ENCODE results near the gene NCKAP5. TPM values are rescaled to one million over a fixed set of nuclear protein-coding genes. Genes with fewer than 3 reads are reported as not detected.

The NCKAP5 gene
- total RNA-seq, 1 donor from 2014 or later = 0.20 TPM

- Mint-ChIP-seq H3K9me3 (ENCODE audit: unreplicated experiment) (no peaks in the 10 kb centered on the region), H3K4me3 (ENCODE audit: unreplicated experiment) (no peak overlapping the region), H3K27ac (ENCODE audit: unreplicated experiment) (no peak overlapping the region), H3K27me3 (ENCODE audit: unreplicated experiment) (peaks cover 1% of the 10 kb centered on the region), H3K4me1 (ENCODE audit: low read depth, unreplicated experiment) (peaks cover 3% of the 10 kb centered on the region), H3K36me3 (ENCODE audit: unreplicated experiment) (no peaks in the 10 kb centered on the region)
- DNase-seq = no peak
- TF ChIP-seq CTCF (IDR thresholded peaks at IDR 0.05; ENCODE audit: partially characterized antibody, unreplicated experiment) = no peak
These were observed 145.3 kb downstream of the NCKAP5 start for GRCh38 chr2:133422931-133423351.

- peaks cover 11% of the 10 kb centered on the region for H3K4me1 Mint-ChIP-seq (ENCODE audit: low read depth, unreplicated experiment)
- H3K4me3 Mint-ChIP-seq (ENCODE audit: unreplicated experiment) = no peak overlapping the region
- DNase-seq = no peak
- no peak for TF ChIP-seq CTCF (IDR thresholded peaks at IDR 0.05; ENCODE audit: partially characterized antibody, unreplicated experiment)
- H3K9me3 Mint-ChIP-seq (ENCODE audit: unreplicated experiment) = no peaks in the 10 kb centered on the region
- H3K27me3 Mint-ChIP-seq (ENCODE audit: unreplicated experiment) = peaks cover 1% of the 10 kb centered on the region
- no peak overlapping the region for H3K27ac Mint-ChIP-seq (ENCODE audit: unreplicated experiment)
- H3K36me3 Mint-ChIP-seq (ENCODE audit: unreplicated experiment) = no peaks in the 10 kb centered on the region
These were observed 146.5 kb downstream of the NCKAP5 start for GRCh38 chr2:133421516-133422324.

DNA sequence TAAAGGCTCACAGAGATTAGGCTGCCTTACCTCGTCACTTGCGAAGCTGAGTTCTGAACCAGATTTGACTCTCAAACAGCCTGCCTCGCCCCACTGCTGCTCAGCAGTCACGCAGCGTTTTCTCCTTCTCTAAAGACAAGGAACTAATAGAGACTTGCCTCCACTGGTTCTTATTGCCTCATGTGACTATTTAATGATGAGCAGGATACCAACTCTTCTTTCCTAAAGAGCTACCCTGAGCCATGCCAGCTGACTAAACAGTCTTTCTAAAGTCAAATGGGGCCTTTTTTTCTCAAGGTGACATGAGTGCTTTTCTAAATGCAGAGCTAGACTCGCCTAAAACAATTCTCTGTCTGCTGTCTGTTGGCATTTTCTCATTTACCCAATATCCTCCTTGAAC, 147.5 kb downstream of the NCKAP5 start:
- peaks cover 14% of the 10 kb centered on the region for H3K4me1 Mint-ChIP-seq (ENCODE audit: low read depth, unreplicated experiment)
- DNase-seq = no peak
- H3K4me3 Mint-ChIP-seq (ENCODE audit: unreplicated experiment) = no peak overlapping the region
- no peaks in the 10 kb centered on the region for H3K36me3 Mint-ChIP-seq (ENCODE audit: unreplicated experiment)
- peaks cover 1% of the 10 kb centered on the region for H3K27me3 Mint-ChIP-seq (ENCODE audit: unreplicated experiment)
- no peaks in the 10 kb centered on the region for H3K9me3 Mint-ChIP-seq (ENCODE audit: unreplicated experiment)
- no peak overlapping the region for H3K27ac Mint-ChIP-seq (ENCODE audit: unreplicated experiment)
- TF ChIP-seq CTCF (IDR thresholded peaks at IDR 0.05; ENCODE audit: partially characterized antibody, unreplicated experiment) = no peak

DNA sequence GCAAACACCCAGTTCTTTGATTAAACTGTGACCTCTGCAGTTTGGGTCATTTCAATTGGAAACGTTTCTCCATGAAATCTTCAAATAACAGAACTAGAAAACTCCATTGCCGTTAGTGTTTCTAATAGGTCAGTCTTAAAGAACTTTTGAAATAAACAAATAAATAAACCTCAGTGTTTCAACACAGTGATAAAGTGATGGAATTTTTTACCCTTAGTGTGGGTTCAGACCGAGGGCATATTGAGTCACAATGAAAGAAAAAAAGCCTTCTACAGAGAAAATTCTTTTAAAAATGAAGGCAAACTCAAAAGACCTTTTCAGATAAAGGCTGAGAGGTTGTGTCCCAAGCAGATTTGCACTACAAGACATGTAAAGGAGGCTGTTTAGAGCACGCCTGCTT, 149.6 kb downstream of the NCKAP5 start:
- Mint-ChIP-seq H3K27me3 (ENCODE audit: unreplicated experiment) (peaks cover 4% of the 10 kb centered on the region), H3K4me3 (ENCODE audit: unreplicated experiment) (no peak overlapping the region), H3K27ac (ENCODE audit: unreplicated experiment) (no peak overlapping the region), H3K9me3 (ENCODE audit: unreplicated experiment) (peaks cover 6% of the 10 kb centered on the region), H3K4me1 (ENCODE audit: low read depth, unreplicated experiment) (peaks cover 28% of the 10 kb centered on the region), H3K36me3 (ENCODE audit: unreplicated experiment) (no peaks in the 10 kb centered on the region)
- TF ChIP-seq CTCF (IDR thresholded peaks at IDR 0.05; ENCODE audit: partially characterized antibody, unreplicated experiment) = no peak
- no peak for DNase-seq

GRCh38 chr2:133418021-133418420, 150.2 kb downstream of the NCKAP5 start:
- H3K4me3 Mint-ChIP-seq (ENCODE audit: unreplicated experiment) = no peak overlapping the region
- H3K9me3 Mint-ChIP-seq (ENCODE audit: unreplicated experiment) = peaks cover 6% of the 10 kb centered on the region
- no peaks in the 10 kb centered on the region for H3K36me3 Mint-ChIP-seq (ENCODE audit: unreplicated experiment)
- peaks cover 34% of the 10 kb centered on the region for H3K4me1 Mint-ChIP-seq (ENCODE audit: low read depth, unreplicated experiment)
- no peak overlapping the region for H3K27ac Mint-ChIP-seq (ENCODE audit: unreplicated experiment)
- no peak for DNase-seq
- no peak for TF ChIP-seq CTCF (IDR thresholded peaks at IDR 0.05; ENCODE audit: partially characterized antibody, unreplicated experiment)
- peaks cover 2% of the 10 kb centered on the region for H3K27me3 Mint-ChIP-seq (ENCODE audit: unreplicated experiment)
